Measurements from ENCODE around the gene RYR3. TPM values are rescaled to one million over a fixed set of nuclear protein-coding genes. Genes with fewer than 3 reads are reported as not detected.
"Not testable (repeated sequence)": the region's sequence is repeated elsewhere in the genome, so short reads cannot be mapped to it uniquely, and the experiment has no call there.

RYR3 gene
- total RNA-seq, 1 donor from 2014 or later = not detected

- DNase-seq (ENCODE audit: low read depth in 2 of 2) = not testable (repeated sequence)
These were observed 267.1 kb downstream of the RYR3 start for GRCh38 chr15:33577911-33578310.

GRCh38 chr15:33580526-33580925, 269.8 kb downstream of the RYR3 start:
- no peak for DNase-seq (ENCODE audit: low read depth in 2 of 2)

- no peak for DNase-seq (ENCODE audit: low read depth in 2 of 2)
These were observed 270.3 kb downstream of the RYR3 start for GRCh38 chr15:33581032-33581431.

- DNase-seq (ENCODE audit: low read depth in 2 of 2) = no peak
These were observed 274.0 kb downstream of the RYR3 start for GRCh38 chr15:33584797-33585196.

GRCh38 chr15:33586786-33587697, 276.3 kb downstream of the RYR3 start:
- no peak for DNase-seq (ENCODE audit: low read depth in 2 of 2)

GRCh38 chr15:33587773-33588172, 277.0 kb downstream of the RYR3 start:
- DNase-seq (ENCODE audit: low read depth in 2 of 2) = no peak

GRCh38 chr15:33592864-33593263, 282.1 kb downstream of the RYR3 start:
- no peak for DNase-seq (ENCODE audit: low read depth in 2 of 2)

GRCh38 chr15:33598382-33598781, 287.6 kb downstream of the RYR3 start:
- DNase-seq (ENCODE audit: low read depth in 2 of 2) = not testable (repeated sequence)

- DNase-seq (ENCODE audit: low read depth in 2 of 2) = no peak
These were observed 289.4 kb downstream of the RYR3 start for GRCh38 chr15:33600212-33600611.

GRCh38 chr15:33601461-33601860, 290.7 kb downstream of the RYR3 start:
- no peak for DNase-seq (ENCODE audit: low read depth in 2 of 2)

- DNase-seq (ENCODE audit: low read depth in 2 of 2) = no peak
These were observed 297.9 kb downstream of the RYR3 start for GRCh38 chr15:33608714-33609113.

- DNase-seq (ENCODE audit: low read depth in 2 of 2) = no peak
These were observed 302.0 kb downstream of the RYR3 start for GRCh38 chr15:33612721-33613304.

- DNase-seq (ENCODE audit: low read depth in 2 of 2) = no peak
These were observed 305.7 kb downstream of the RYR3 start for GRCh38 chr15:33616475-33616874.

- DNase-seq (ENCODE audit: low read depth in 2 of 2) = no peak
These were observed 307.6 kb downstream of the RYR3 start for GRCh38 chr15:33618350-33618749.

- no peak for DNase-seq (ENCODE audit: low read depth in 2 of 2)
These were observed 310.4 kb downstream of the RYR3 start for GRCh38 chr15:33621141-33621540.

- DNase-seq (ENCODE audit: low read depth in 2 of 2) = no peak
These were observed 312.2 kb downstream of the RYR3 start for GRCh38 chr15:33623010-33623409.

GRCh38 chr15:33624439-33624838, 313.7 kb downstream of the RYR3 start:
- no peak for DNase-seq (ENCODE audit: low read depth in 2 of 2)

- no peak for DNase-seq (ENCODE audit: low read depth in 2 of 2)
These were observed 318.9 kb downstream of the RYR3 start for GRCh38 chr15:33629647-33630046.

- DNase-seq (ENCODE audit: low read depth in 2 of 2) = no peak
These were observed 325.5 kb downstream of the RYR3 start for GRCh38 chr15:33636234-33636633.

- no peak for DNase-seq (ENCODE audit: low read depth in 2 of 2)
These were observed 326.2 kb downstream of the RYR3 start for GRCh38 chr15:33636958-33637357.

GRCh38 chr15:33638453-33638852, 327.7 kb downstream of the RYR3 start:
- DNase-seq (ENCODE audit: low read depth in 2 of 2) = no peak

GRCh38 chr15:33639051-33639450, 328.3 kb downstream of the RYR3 start:
- DNase-seq (ENCODE audit: low read depth in 2 of 2) = no peak

GRCh38 chr15:33639456-33639855, 328.7 kb downstream of the RYR3 start:
- no peak for DNase-seq (ENCODE audit: low read depth in 2 of 2)

Measured in dermis microvascular lymphatic vessel endothelial cell (primary cell).